ENCODE data around the gene SPACDR. TPM values are rescaled to one million over a fixed set of nuclear protein-coding genes. Genes with fewer than 3 reads are reported as not detected.

SPACDR gene
- total and polyA plus RNA-seq, 9 of the 15 experiments (the other 6 are each of a cell fraction or from before 2014, with no cell fraction given): 0.07 to 0.55 (median 0.14) TPM; not detected in 1

- TF ChIP-seq ZNF274 (IDR thresholded peaks at IDR 0.05; ENCODE audit: borderline replicate concordance, low read depth, low read length) (no peak), ETS2 (tag; IDR thresholded peaks at IDR 0.05; ENCODE audit: borderline replicate concordance, poor library complexity, severe bottlenecking) (no peak), LCOR (CRISPR knock-in tag; IDR thresholded peaks at IDR 0.05) (peak; percentile 96), ZNF655 (CRISPR knock-in tag; IDR thresholded peaks at IDR 0.05) (no peak), GTF2F1 (IDR thresholded peaks at IDR 0.05; ENCODE audit: low read depth, low read length) (peak; percentile 86), PRPF4 (IDR thresholded peaks at IDR 0.05; ENCODE audit: insufficient read depth, low read depth, low read length, poor library complexity, severe bottlenecking) (peak; percentile 64), RBFOX2 (IDR thresholded peaks at IDR 0.05; ENCODE audit: low read depth, low read length) (peak; percentile 98), DIDO1 (tag; IDR thresholded peaks at IDR 0.05; ENCODE audit: low read depth) (peak; percentile 59; the same call in 1 of the 2 replicates), ZNF212 (CRISPR knock-in tag; IDR thresholded peaks at IDR 0.05) (peak; percentile 78), THRA (IDR thresholded peaks at IDR 0.05) (no peak), MITF (IDR thresholded peaks at IDR 0.05) (peak; percentile 47; the same call in 1 of the 2 replicates), RFX5 (IDR thresholded peaks at IDR 0.05; ENCODE audit: low read depth, low read length) (no peak), ATF3 (IDR thresholded peaks at IDR 0.05) (no peak), ATF3 (CRISPR knock-in tag; conservative IDR thresholded peaks at IDR 0.05) (peak; percentile 89), ZNF316 (IDR thresholded peaks at IDR 0.05) (no peak), ZNF695 (CRISPR knock-in tag; IDR thresholded peaks at IDR 0.05) (no peak), HCFC1 (IDR thresholded peaks at IDR 0.05; ENCODE audit: low read depth, low read length) (peak; percentile 95), HDAC1 (IDR thresholded peaks at IDR 0.05) (peak; percentile 40 to 92; a peak in 3 of 4 replicates), NCOA4 (IDR thresholded peaks at IDR 0.05; ENCODE audit: partially characterized antibody) (peak; percentile 50), TBP (optimal IDR thresholded peaks at IDR 0.05; ENCODE audit: low read depth, low read length) (peak; percentile 98), KLF10 (CRISPR knock-in tag; IDR thresholded peaks at IDR 0.05) (peak; percentile 84; the same call in 1 of the 2 replicates), ZNF24 (IDR thresholded peaks at IDR 0.05) (peak; percentile 83)
Observed at GRCh38 chr7:100428199-100428966, 35.7 kb downstream of the SPACDR start, which contains the start of gene ZCWPW1 (continued).

Data from K562 (cell line).